Heart left ventricle (tissue), 16 donors: ENCODE data around the gene PRMT9. TPM values are rescaled to one million over a fixed set of nuclear protein-coding genes. Genes with fewer than 3 reads are reported as not detected.

Source experiments
- ATAC-seq, 4 donors: fragments of 200-7000 bp; cut with Tn5 transposase; one replicate each; pipeline ENCODE4 v1.9.1; 2020 to 2022; ENCODE audit warnings: moderate library complexity in 4 of 4, mild to moderate bottlenecking in 3 of 4, moderate number of reproducible peaks in 1 of 4
- DNase-seq, 5 donors: peaks; one replicate each; pipeline ENCODE4 v3.0.0-alpha.2; 2020
- H3K27ac ChIP-seq, 12 donors: fragments of 200-600 bp; sonication (generic) in 4 of 12; one replicate each; pipeline versions ENCODE4 v1.5.0 to v1.8.0; 2016 to 2022; ENCODE audit warnings: mild to moderate bottlenecking in 2 of 12
- H3K27me3 ChIP-seq, 9 donors: fragments of 200-600 bp; sonication (generic) in 2 of 9; one replicate each; pipeline versions ENCODE4 v1.5.1 to v1.8.0; 2016 to 2022; ENCODE audit warnings: mild to moderate bottlenecking in 3 of 9
- H3K36me3 ChIP-seq, 9 donors: fragments of 200-600 bp; sonication (generic) in 2 of 9; one replicate each; pipeline versions ENCODE4 v1.5.0 to v1.8.0; 2018 to 2022; ENCODE audit warnings: mild to moderate bottlenecking in 2 of 9
- H3K4me1 ChIP-seq, 12 donors: fragments of 200-600 bp; sonication (generic) in 4 of 12; one replicate each; pipeline versions ENCODE4 v1.5.0 to v1.8.0; 2016 to 2022; ENCODE audit warnings: mild to moderate bottlenecking in 3 of 12
- H3K4me3 ChIP-seq, 12 donors: fragments of 200-600 bp; sonication (generic) in 4 of 12; one replicate each; pipeline versions ENCODE4 v1.5.0 to v1.8.0; 2017 to 2022; ENCODE audit warnings: mild to moderate bottlenecking in 9 of 12, moderate library complexity in 4 of 12
- H3K9me3 ChIP-seq, 12 donors: fragments of 200-600 bp; sonication (generic) in 4 of 12; one replicate each; pipeline versions ENCODE4 v1.5.0 to v1.8.0; 2016 to 2022; ENCODE audit warnings: mild to moderate bottlenecking in 1 of 12
- CTCF ChIP-seq, 12 donors: fragments of 200-600 bp; sonication (generic) in 4 of 12; IDR thresholded peaks; one replicate each; pipeline versions ENCODE4 v1.5.0 to v1.8.0; 2018 to 2022; ENCODE audit warnings: antibody characterized with exemption in 12 of 12, mild to moderate bottlenecking in 5 of 12
- POLR2A ChIP-seq, 2 donors: fragments of 450-650 bp; IDR thresholded peaks; one replicate each; pipeline ENCODE4 v1.6.1; 2017; ENCODE audit warnings: antibody characterized with exemption in 2 of 2, mild to moderate bottlenecking in 2 of 2, moderate library complexity in 2 of 2
- WGBS, 4 donors: extraction: QIAGEN DNeasy Blood & Tissue Kit in 2 of 4; methylation state at CpG; one replicate each; pipeline versions ENCODE4 v1.1.5 to v1.1.7; 2013 to 2018; 5-methylcytosine and 5-hydroxymethylcytosine counted together
- intact Hi-C, 10 donors: fragments of 100-400 bp; cut with DNase I; formaldehyde crosslinking; loops; one replicate each; pipeline versions ENCODE4 v1.11.1 to v1.14.2; 2022
- polyA plus RNA-seq, 2 donors: library from polyadenylated mRNA; stranded (reverse); fragments of 200-250 nt; gene quantifications; one replicate each; pipeline ENCODE4 v1.2.3, GENCODE V29; 2013
- total RNA-seq, 9 donors: library from RNA; depleted of rRNA in 2 of 9; stranded (reverse); fragments of >200 nt in 2 of 9; fragmentation: NEBNext Ultra II Directional in 3 of 9; extraction: Animal tissue kit (Norgen Biotek cat#: 25700) in 3 of 9; gene quantifications; one replicate each; pipeline versions ENCODE4 v1.1.0 to v1.2.4, GENCODE V29; 2016 to 2023
- donor health status: ischemic (EF 13 %, LVEDD 7.1; RV severe dilation, severe dysfunction).
- donor health status: healthy with polysubstance abuse.
- donor health status: DM: no; HTN: yes; CAD: no.
- donor health status: DM: no; HTN: no; CAD: no.
- donor health status: ischemic (EF 25% LVEDD 6.9; RV normal size, moderate dysfunction).
- donor health status: ischemic (EF 25% LVEDD 5.7; RV mildly dilated, moderate dysfunction).
- donor health status: healthy.
- donor health status: DM: yes; HTN: yes; CAD: no.
- donor health status: ischemic (EF 35%, LVEDD 5.7; RV mildly dilated, moderate dysfunction).
- donor health status: nonischemic (EF 11% LVEDD 7.7; RV severe dilation, severe dysfunction).
- donor health status: DM: yes; HTN: yes; CAD: no.
- donor health status: PGD.
- donor health status: ischemic (EF 29% LVEDD 5.4; RV normal size, mild dysfunction).
- donor health status: nonischemic (EF 23%, LVEDD 6.1; RV moderate dilation, normal function).

Gene PRMT9
- total and polyA plus RNA-seq, 11 donors: 3.0 to 9.1 (median 5.2) TPM

GRCh38 chr4:147730333-147730732 is 46.4 kb upstream of the PRMT9 start:
- DNase-seq: no peak
- no peak for ATAC-seq
- no peak overlapping the region for H3K4me3 ChIP-seq
- intact Hi-C loops: loop anchor here in 8 of 10 donors (5.0 to 10.0 kb wide), 12 partner anchors 42 to 137 kb away; no protein-coding TSS in a partner anchor
- peaks cover 0 to 25% (median 14%) of the 10 kb centered on the region in 12 donors for H3K4me1 ChIP-seq
- no peak overlapping the region for H3K27ac ChIP-seq
- H3K9me3 ChIP-seq: no peaks in the 10 kb centered on the region
- TF ChIP-seq CTCF (IDR thresholded peaks at IDR 0.05): no peak
- TF ChIP-seq POLR2A (IDR thresholded peaks at IDR 0.05): no peak
- no peaks in the 10 kb centered on the region for H3K27me3 ChIP-seq
- no peaks in the 10 kb centered on the region for H3K36me3 ChIP-seq
- WGBS, 4 donors: 84 to 88% (median 84%) methylated on average over 4 of the region's 4 CpGs

- Histone ChIP-seq H3K4me1 (peaks cover 0 to 9% (median 2%) of the 10 kb centered on the region in 12 donors), H3K27ac (no peak overlapping the region), H3K27me3 (no peaks in the 10 kb centered on the region), H3K4me3 (no peak overlapping the region), H3K9me3 (no peaks in the 10 kb centered on the region), H3K36me3 (no peaks in the 10 kb centered on the region)
- intact Hi-C loops: loop anchor here in 1 of 10 donors (5.0 kb wide), 1 partner anchor 135 kb away; no protein-coding TSS in a partner anchor
- no peak for DNase-seq
- TF ChIP-seq CTCF (IDR thresholded peaks at IDR 0.05) (no peak), POLR2A (IDR thresholded peaks at IDR 0.05) (no peak)
- ATAC-seq: no peak
- WGBS, 4 donors: 94 to 100% (median 96%) methylated on average over 2 of the region's 2 CpGs
Measured at GRCh38 chr4:147727476-147728028, 43.6 kb upstream of the PRMT9 start.

GRCh38 chr4:147725673-147726072 is 41.7 kb upstream of the PRMT9 start:
- Histone ChIP-seq H3K27ac (no peak overlapping the region), H3K9me3 (no peaks in the 10 kb centered on the region), H3K36me3 (no peaks in the 10 kb centered on the region), H3K4me3 (no peak overlapping the region), H3K4me1 (peaks cover 0 to 6% (median 0%) of the 10 kb centered on the region in 12 donors), H3K27me3 (no peaks in the 10 kb centered on the region)
- intact Hi-C loops: loop anchor here in 1 of 10 donors (5.0 kb wide), 1 partner anchor 137 kb away; no protein-coding TSS in a partner anchor
- ATAC-seq: no peak
- TF ChIP-seq CTCF (IDR thresholded peaks at IDR 0.05) (no peak), POLR2A (IDR thresholded peaks at IDR 0.05) (no peak)
- WGBS, 4 donors: 84 to 97% (median 92%) methylated on average over 4 of the region's 4 CpGs
- DNase-seq: no peak

- no peak for ATAC-seq
- TF ChIP-seq POLR2A (IDR thresholded peaks at IDR 0.05) (no peak), CTCF (IDR thresholded peaks at IDR 0.05) (no peak)
- H3K27ac ChIP-seq: no peak overlapping the region
- intact Hi-C loops: loop anchor here in 1 of 10 donors (5.0 kb wide), 1 partner anchor 138 kb away; no protein-coding TSS in a partner anchor
- peaks cover 0 to 6% (median 0%) of the 10 kb centered on the region in 12 donors for H3K4me1 ChIP-seq
- DNase-seq: no peak
- no peak overlapping the region for H3K4me3 ChIP-seq
- WGBS, 4 donors: 86 to 90% (median 89%) methylated on average over 13 of the region's 13 CpGs
- no peaks in the 10 kb centered on the region for H3K9me3 ChIP-seq
- H3K27me3 ChIP-seq: no peaks in the 10 kb centered on the region
- H3K36me3 ChIP-seq: no peaks in the 10 kb centered on the region
Measured at GRCh38 chr4:147724468-147725201, 40.7 kb upstream of the PRMT9 start.
